ENCODE measurements around the gene CEP131.

The CEP131 gene

DNA sequence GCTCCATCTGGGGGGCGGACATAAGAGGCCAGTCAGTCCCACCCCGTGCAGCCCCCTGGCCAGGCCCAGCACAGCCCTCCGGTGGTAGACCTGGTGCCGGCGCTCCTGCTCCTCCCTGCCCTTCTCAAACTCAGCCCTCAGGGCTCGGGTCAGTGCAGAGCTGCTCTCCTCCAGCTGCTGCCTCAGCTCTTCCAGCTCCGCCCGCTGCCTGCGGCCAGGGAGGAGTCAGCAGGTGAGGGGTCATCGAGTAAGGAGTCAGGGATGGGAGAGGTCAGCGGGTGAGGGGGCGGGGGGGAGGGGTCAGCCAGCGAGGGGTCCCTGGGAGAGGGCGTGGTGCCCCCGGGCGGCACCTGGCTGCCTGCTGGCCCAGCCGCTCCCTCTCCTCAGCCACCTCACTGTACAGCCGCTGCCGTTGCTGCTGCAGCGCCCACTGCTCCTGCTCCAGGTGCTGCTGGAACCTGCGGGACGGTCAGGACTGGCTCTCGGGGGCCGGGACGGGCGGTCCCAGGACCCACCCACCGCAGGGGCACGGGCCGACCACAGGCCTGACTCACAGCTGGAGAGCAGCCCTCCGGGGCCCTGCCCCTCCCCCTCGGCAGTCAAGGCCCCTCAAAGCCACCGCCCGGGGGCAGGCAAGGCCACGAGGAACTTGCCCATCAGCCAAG is 30.2 kb downstream of the CEP131 start:
- no peak for DNase-seq (ENCODE audit: low read depth)
- H3K4me3 ChIP-seq (ENCODE audit: low read depth, low read length), result no peak overlapping the region
- TF ChIP-seq CTCF (IDR thresholded peaks at IDR 0.05; ENCODE audit: low read depth, low read length, missing control alignments), result no peak

DNA sequence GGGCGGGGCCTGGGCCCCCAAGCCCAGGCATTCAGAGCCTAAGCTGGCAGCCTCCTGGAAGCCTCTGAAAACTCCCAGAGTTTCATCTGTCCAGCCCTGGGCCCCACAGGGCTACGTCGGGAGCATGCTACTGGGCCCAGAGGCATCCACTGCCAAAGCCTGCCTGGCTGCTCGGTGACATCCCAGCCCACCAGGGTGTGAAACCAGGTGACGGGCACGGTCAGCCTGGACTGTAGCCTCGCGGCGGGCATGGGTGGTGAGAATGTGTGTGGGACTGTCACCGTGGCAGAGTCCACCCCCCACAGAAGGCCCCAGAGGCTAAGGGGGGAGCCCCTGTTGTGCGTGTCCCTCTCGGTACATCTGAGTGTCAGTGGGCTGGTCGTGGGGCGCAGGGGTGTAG is 31.1 kb downstream of the CEP131 start:
- H3K4me3 ChIP-seq (ENCODE audit: low read depth, low read length), result no peak overlapping the region
- TF ChIP-seq CTCF (IDR thresholded peaks at IDR 0.05; ENCODE audit: low read depth, low read length, missing control alignments), result no peak
- no peak for DNase-seq (ENCODE audit: low read depth)

- no peak for TF ChIP-seq CTCF (IDR thresholded peaks at IDR 0.05; ENCODE audit: low read depth, low read length, missing control alignments)
- no peak overlapping the region for H3K4me3 ChIP-seq (ENCODE audit: low read depth, low read length)
- DNase-seq (ENCODE audit: low read depth), result no peak
These were observed 31.6 kb downstream of the CEP131 start for GRCh38 chr17:81191116-81191515.

DNA sequence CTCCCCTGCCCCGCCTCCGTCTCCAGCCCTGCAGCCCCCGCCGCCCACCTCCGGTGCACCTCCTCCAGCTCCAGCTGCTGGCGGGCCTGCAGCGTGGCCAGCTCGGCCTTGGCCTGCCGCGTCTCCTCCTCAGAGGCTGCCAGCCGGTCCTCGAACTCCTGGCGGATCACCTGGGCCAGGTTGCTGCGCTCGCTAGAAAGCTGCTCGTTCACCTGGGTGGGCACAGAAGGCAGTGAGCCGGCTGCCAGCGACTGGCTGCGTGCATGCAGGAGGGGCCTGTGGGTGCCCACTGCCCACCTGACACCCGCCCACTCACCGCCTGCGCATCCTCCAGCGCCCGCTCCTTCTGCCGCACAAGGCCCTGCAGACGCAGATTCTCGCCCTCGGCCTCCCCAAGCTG is 32.2 kb downstream of the CEP131 start:
- H3K4me3 ChIP-seq (ENCODE audit: low read depth, low read length), result no peak overlapping the region
- no peak for DNase-seq (ENCODE audit: low read depth)
- no peak for TF ChIP-seq CTCF (IDR thresholded peaks at IDR 0.05; ENCODE audit: low read depth, low read length, missing control alignments)

GRCh38 chr17:81189670-81190530 is 32.9 kb downstream of the CEP131 start:
- DNase-seq (ENCODE audit: low read depth), result no peak
- no peak overlapping the region for H3K4me3 ChIP-seq (ENCODE audit: low read depth, low read length)
- TF ChIP-seq CTCF (IDR thresholded peaks at IDR 0.05; ENCODE audit: low read depth, low read length, missing control alignments), result no peak

DNA sequence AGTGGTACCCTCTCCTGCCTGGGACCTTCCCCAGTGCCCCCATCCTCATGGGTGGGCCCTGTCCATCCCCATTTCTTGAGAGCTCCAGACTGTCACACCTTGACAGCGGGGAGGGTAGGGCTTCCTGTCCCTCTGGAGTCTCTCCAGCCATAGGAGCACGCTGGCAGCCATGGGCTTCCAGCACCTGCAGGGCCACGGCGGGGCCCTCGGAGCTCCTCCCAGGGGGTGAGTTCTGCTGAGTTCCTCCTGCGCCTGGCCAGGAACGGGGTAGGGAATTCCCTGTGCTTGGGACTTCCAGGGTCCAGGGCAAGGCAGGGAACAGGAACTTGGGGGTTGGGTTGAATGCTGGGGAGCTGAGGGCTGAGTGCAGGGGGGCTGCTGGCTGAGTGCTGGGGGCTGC is 33.7 kb downstream of the CEP131 start:
- no peak for TF ChIP-seq CTCF (IDR thresholded peaks at IDR 0.05; ENCODE audit: low read depth, low read length, missing control alignments)
- no peak overlapping the region for H3K4me3 ChIP-seq (ENCODE audit: low read depth, low read length)
- DNase-seq (ENCODE audit: low read depth), result no peak

All from GM12864 (cell line).